T-helper 2 cell treated with Interferon-gamma antibody and Interleukin-4, amounts not matched to agents 100 ng/mL and 5 ng/mL, for 36 hours (primary cell): ENCODE results near the gene UBE3A. TPM values are rescaled to one million over a fixed set of nuclear protein-coding genes. Genes with fewer than 3 reads are reported as not detected.

Source experiments
- intact Hi-C: fragments of 100-400 bp; cut with micrococcal nuclease; formaldehyde crosslinking; loops from one replicate; pipeline ENCODE4 v1.15.1; 2023
- total RNA-seq: library from RNA; stranded (reverse); gene quantifications from 2 replicates; pipeline ENCODE4 v1.2.3, GENCODE V29; 2022

UBE3A gene
- total RNA-seq, 1 donor from 2014 or later = 84.8 TPM

GRCh38 chr15:25335279-25335678 lies 103.5 kb downstream of the UBE3A start:
- intact Hi-C loops = no loop called here

GRCh38 chr15:25333049-25333448 lies 105.8 kb downstream of the UBE3A start:
- intact Hi-C loops = no loop called here

- intact Hi-C loops = no loop called here
Observed at GRCh38 chr15:25332306-25332705, 106.5 kb downstream of the UBE3A start.

- intact Hi-C loops = no loop called here
Observed at GRCh38 chr15:25331860-25332259, 107.0 kb downstream of the UBE3A start.

GRCh38 chr15:25331404-25331803 lies 107.4 kb downstream of the UBE3A start:
- intact Hi-C loops = no loop called here

GRCh38 chr15:25329696-25330095 lies 109.1 kb downstream of the UBE3A start:
- intact Hi-C loops = no loop called here

- intact Hi-C loops = no loop called here
Observed at GRCh38 chr15:25327686-25328085, 111.1 kb downstream of the UBE3A start.

GRCh38 chr15:25325187-25325586 lies 113.6 kb downstream of the UBE3A start:
- intact Hi-C loops = no loop called here

- intact Hi-C loops = no loop called here
Observed at GRCh38 chr15:25323420-25323819, 115.4 kb downstream of the UBE3A start.

GRCh38 chr15:25287823-25288222 lies 151.0 kb downstream of the UBE3A start:
- intact Hi-C loops = no loop called here
